Suprapubic skin (tissue), 4 donors: ENCODE measurements around the gene PDE4B. TPM values are rescaled to one million over a fixed set of nuclear protein-coding genes. Genes with fewer than 3 reads are reported as not detected.

Experiments
- DNase-seq, 2 donors: peaks; one replicate each; pipeline ENCODE4 v3.0.0-alpha.2; 2019; ENCODE audit warnings: low spot score in 2 of 2
- H3K27ac ChIP-seq: fragments of 200-600 bp; sonication (generic); one replicate; pipeline ENCODE4 v1.5.1; 2019
- H3K27me3 ChIP-seq: fragments of 200-600 bp; sonication (generic); one replicate; pipeline ENCODE4 v1.5.1; 2019
- H3K36me3 ChIP-seq: fragments of 200-600 bp; sonication (generic); one replicate; pipeline ENCODE4 v1.5.1; 2019
- H3K4me1 ChIP-seq: fragments of 200-600 bp; sonication (generic); one replicate; pipeline ENCODE4 v1.5.1; 2019
- H3K4me3 ChIP-seq: fragments of 200-600 bp; sonication (generic); one replicate; pipeline ENCODE4 v1.5.1; 2019; ENCODE audit warnings: mild to moderate bottlenecking
- H3K9me3 ChIP-seq: fragments of 200-600 bp; sonication (generic); one replicate; pipeline ENCODE4 v1.5.1; 2019
- EP300 ChIP-seq: sonication (generic); formaldehyde crosslinking; IDR thresholded peaks from one replicate; pipeline ENCODE4 v1.6.1; 2017; ENCODE audit warnings: antibody characterized with exemption
- POLR2A ChIP-seq, 2 donors: fragments of 450-650 bp; IDR thresholded peaks; one replicate each; pipeline ENCODE4 v1.6.1; 2017; ENCODE audit warnings: antibody characterized with exemption in 2 of 2, mild to moderate bottlenecking in 2 of 2, moderate library complexity in 2 of 2
- POLR2AphosphoS5 ChIP-seq, 3 donors: sonication (generic); formaldehyde crosslinking; IDR thresholded peaks; one replicate each; pipeline ENCODE4 v1.6.1; 2017; ENCODE audit warnings: antibody characterized with exemption in 3 of 3
- WGBS: methylation state at CpG from one replicate; pipeline ENCODE4 v1.1.5; 2018; 5-methylcytosine and 5-hydroxymethylcytosine counted together
- total RNA-seq, 4 donors: library from RNA; depleted of rRNA; stranded (reverse); fragments of >200 nt; gene quantifications; one replicate each; pipeline ENCODE4 v1.1.0, GENCODE V29; 2016
- TF ChIP-seq, protein P1 (sequence below), 2 donors: fragments of 200-600 bp in 1 of 2; fragments of 450-650 bp in 1 of 2; sonication (generic) in 1 of 2; IDR thresholded peaks; one replicate each; pipeline ENCODE4 v1.5.1; 2016 to 2019; ENCODE audit warnings: antibody characterized with exemption in 2 of 2, mild to moderate bottlenecking in 1 of 2, moderate library complexity in 1 of 2

Gene PDE4B
- total RNA-seq, 4 donors from 2014 or later = 14.2 to 27.6 (median 16.7) TPM

DNA sequence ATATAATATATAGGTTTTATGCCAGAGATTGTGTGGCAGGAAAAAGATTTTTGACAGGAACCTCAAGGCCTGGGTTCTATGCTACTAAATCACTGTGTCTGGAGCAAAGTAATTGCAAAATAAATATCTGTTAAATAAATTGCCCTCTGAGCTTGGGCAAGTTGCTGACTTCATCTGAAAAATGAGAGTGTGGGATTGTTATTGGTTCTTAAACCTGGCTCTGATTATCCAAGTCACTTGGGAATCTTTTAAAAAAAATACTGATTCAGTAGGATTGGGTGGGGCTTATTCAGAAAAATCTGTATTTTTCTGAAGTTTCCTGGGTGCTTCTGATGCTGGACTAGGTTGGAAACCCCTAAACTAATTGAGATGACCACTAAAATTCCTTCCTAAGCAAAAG is 567.1 kb downstream of the PDE4B start:
- peaks cover 25% of the 10 kb centered on the region for H3K4me1 ChIP-seq
- H3K36me3 ChIP-seq = peaks cover 4% of the 10 kb centered on the region
- no peak overlapping the region for H3K4me3 ChIP-seq
- no peaks in the 10 kb centered on the region for H3K27me3 ChIP-seq
- H3K27ac ChIP-seq = no peak overlapping the region
- TF ChIP-seq EP300 = no peak
- TF ChIP-seq, protein P1, sequence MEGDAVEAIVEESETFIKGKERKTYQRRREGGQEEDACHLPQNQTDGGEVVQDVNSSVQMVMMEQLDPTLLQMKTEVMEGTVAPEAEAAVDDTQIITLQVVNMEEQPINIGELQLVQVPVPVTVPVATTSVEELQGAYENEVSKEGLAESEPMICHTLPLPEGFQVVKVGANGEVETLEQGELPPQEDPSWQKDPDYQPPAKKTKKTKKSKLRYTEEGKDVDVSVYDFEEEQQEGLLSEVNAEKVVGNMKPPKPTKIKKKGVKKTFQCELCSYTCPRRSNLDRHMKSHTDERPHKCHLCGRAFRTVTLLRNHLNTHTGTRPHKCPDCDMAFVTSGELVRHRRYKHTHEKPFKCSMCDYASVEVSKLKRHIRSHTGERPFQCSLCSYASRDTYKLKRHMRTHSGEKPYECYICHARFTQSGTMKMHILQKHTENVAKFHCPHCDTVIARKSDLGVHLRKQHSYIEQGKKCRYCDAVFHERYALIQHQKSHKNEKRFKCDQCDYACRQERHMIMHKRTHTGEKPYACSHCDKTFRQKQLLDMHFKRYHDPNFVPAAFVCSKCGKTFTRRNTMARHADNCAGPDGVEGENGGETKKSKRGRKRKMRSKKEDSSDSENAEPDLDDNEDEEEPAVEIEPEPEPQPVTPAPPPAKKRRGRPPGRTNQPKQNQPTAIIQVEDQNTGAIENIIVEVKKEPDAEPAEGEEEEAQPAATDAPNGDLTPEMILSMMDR (IDR thresholded peaks at IDR 0.05) = no peak
- TF ChIP-seq POLR2AphosphoS5 (IDR thresholded peaks at IDR 0.05) = no peak
- TF ChIP-seq POLR2A (IDR thresholded peaks at IDR 0.05) = no peak
- DNase-seq = no peak
- H3K9me3 ChIP-seq = no peaks in the 10 kb centered on the region

DNA sequence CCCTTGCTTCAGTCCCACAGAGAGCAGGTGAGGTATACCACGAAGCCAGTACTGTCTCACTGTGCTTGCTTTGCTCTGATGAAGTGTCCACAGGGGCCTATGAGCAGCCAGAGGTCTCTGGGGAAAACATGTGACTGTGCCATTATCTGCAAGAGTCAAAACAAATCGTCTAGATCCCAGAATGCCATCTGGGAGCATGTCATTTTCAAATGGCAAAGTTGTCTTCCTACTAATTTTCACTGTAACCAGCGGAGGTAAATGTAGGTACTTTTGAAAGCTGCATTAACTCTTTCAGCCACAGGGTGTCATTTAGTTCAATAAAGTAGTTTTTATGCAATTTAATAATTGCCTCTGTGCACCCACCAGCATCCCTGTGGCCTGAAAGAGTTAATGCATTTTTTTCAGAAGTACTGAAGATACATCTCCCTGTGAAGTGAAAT is 567.6 kb downstream of the PDE4B start:
- WGBS = 73% methylated on average over 3 of the region's 3 CpGs

DNA sequence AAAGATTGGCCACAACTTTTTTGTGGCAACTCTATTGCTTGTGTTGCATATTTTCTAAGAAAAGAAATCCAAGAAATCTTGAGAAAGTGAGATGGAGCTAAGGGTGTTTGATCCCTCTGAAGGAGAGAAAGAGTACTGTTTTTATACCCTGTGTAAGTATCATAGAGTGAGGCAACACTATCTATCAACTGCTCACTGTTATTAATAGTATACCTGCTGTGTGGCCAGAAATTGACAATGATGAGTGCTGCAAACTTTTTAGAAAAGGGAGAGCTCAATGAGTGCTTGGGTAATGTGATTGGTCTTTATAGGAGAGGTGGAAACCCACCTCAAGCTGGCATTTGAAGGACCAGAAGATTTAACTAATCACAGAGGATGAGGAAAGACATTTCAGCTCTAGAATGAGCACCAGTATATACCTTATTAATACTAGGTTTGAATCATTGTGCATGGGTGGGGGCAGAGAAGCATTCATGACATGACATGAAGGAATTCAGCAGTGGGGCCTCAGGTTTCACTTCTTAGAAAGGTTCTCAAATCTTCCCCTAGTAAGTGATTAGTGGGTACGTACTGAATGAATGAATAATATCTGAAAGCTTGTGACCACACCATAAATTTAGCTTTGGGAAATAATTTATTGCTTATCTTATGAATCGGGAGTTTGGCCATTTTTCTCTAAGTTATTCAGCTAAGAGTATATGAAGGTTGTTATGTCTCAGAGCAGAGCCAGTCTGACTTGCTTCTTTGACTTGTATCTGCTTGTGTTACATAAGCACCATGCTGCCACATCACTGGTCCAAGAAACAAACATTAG is 572.1 kb downstream of the PDE4B start:
- H3K36me3 ChIP-seq = peaks cover 14% of the 10 kb centered on the region
- H3K27ac ChIP-seq = no peak overlapping the region
- H3K4me3 ChIP-seq = no peak overlapping the region

More for the DNA sequence above, 567.6 kb downstream of the PDE4B start:
- no peak overlapping the region for H3K4me3 ChIP-seq
- peaks cover 24% of the 10 kb centered on the region for H3K4me1 ChIP-seq
- H3K27me3 ChIP-seq = no peaks in the 10 kb centered on the region
- no peak overlapping the region for H3K27ac ChIP-seq
- TF ChIP-seq, protein P1 (IDR thresholded peaks at IDR 0.05) = no peak
- no peak for TF ChIP-seq POLR2A (IDR thresholded peaks at IDR 0.05)
- no peak for TF ChIP-seq POLR2AphosphoS5 (IDR thresholded peaks at IDR 0.05)
- TF ChIP-seq EP300 = no peak
- peaks cover 4% of the 10 kb centered on the region for H3K36me3 ChIP-seq
- no peak for DNase-seq
- no peaks in the 10 kb centered on the region for H3K9me3 ChIP-seq

DNA sequence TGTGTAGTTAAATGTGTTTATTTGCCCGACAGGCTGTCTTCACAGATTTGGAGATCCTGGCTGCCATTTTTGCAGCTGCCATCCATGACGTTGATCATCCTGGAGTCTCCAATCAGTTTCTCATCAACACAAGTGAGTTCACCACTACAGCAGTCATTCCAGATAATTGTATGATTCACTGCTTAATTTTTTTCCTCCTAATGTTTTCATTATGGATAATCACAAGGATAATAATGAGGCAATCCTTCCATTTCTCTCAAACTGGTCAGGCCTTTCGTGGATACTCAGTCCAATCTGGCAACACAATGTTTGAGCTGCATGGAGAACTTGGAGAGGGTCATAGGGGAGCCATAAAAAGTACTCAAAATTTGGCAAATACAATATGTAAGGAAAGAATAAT is 572.9 kb downstream of the PDE4B start:
- H3K27me3 ChIP-seq = no peaks in the 10 kb centered on the region
- H3K9me3 ChIP-seq = no peaks in the 10 kb centered on the region
- peaks cover 14% of the 10 kb centered on the region for H3K36me3 ChIP-seq
- no peak for DNase-seq
- no peak overlapping the region for H3K27ac ChIP-seq
- peaks cover 11% of the 10 kb centered on the region for H3K4me1 ChIP-seq
- no peak overlapping the region for H3K4me3 ChIP-seq
- TF ChIP-seq POLR2AphosphoS5 (IDR thresholded peaks at IDR 0.05) (no peak), POLR2A (IDR thresholded peaks at IDR 0.05) (no peak), EP300 (no peak)
- TF ChIP-seq, protein P1 (IDR thresholded peaks at IDR 0.05) = no peak
- 67% methylated on average over 3 of the region's 3 CpGs for WGBS

More for the DNA sequence above, 572.1 kb downstream of the PDE4B start:
- Histone ChIP-seq H3K4me1 (peaks cover 18% of the 10 kb centered on the region), H3K27me3 (no peaks in the 10 kb centered on the region), H3K9me3 (no peaks in the 10 kb centered on the region)
- WGBS = 60% methylated on average over 2 of the region's 2 CpGs
- no peak for DNase-seq
- TF ChIP-seq POLR2A (IDR thresholded peaks at IDR 0.05) (no peak), POLR2AphosphoS5 (IDR thresholded peaks at IDR 0.05) (no peak), EP300 (no peak)
- TF ChIP-seq, protein P1 (IDR thresholded peaks at IDR 0.05) = no peak

DNA sequence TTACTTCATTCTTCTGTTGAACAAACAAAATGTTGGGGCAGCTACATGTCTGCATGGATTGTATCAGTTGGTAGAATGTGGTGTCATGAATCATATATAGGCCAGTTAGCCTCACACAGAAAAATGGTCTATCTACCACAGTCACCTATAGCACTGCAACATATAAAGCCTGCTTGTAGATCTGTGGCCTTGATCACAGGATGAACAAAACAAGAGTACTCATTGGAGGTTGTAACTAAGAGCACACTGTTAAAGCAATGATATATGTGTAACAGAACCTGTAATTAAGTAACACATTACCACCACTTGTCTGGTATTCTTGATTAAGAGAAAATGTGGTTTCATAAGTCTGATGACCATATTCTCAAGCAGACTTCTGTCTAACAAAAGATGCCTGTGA is 573.9 kb downstream of the PDE4B start:
- Histone ChIP-seq H3K4me1 (peaks cover 15% of the 10 kb centered on the region), H3K9me3 (no peaks in the 10 kb centered on the region), H3K27me3 (no peaks in the 10 kb centered on the region), H3K27ac (no peak overlapping the region), H3K4me3 (no peak overlapping the region), H3K36me3 (peaks cover 13% of the 10 kb centered on the region)
- DNase-seq = no peak
- TF ChIP-seq, protein P1 (IDR thresholded peaks at IDR 0.05) = no peak
- TF ChIP-seq EP300 (no peak), POLR2A (IDR thresholded peaks at IDR 0.05) (no peak), POLR2AphosphoS5 (IDR thresholded peaks at IDR 0.05) (no peak)
